ENCODE data around the gene KLK4.

- TF ChIP-seq POLR2AphosphoS5 (IDR thresholded peaks at IDR 0.05; ENCODE audit: low read depth, low read length): no peak
- TF ChIP-seq POLR2A (IDR thresholded peaks at IDR 0.05; ENCODE audit: low read depth, low read length): no peak
- TF ChIP-seq TAF1 (IDR thresholded peaks at IDR 0.05; ENCODE audit: low read depth, low read length): no peak
- TF ChIP-seq PAX5 (IDR thresholded peaks at IDR 0.05; ENCODE audit: insufficient read depth, low read length, severe bottlenecking): no peak
- TF ChIP-seq POU2F2 (IDR thresholded peaks at IDR 0.05; ENCODE audit: low read depth, low read length): no peak
- no peak for TF ChIP-seq SPI1 (IDR thresholded peaks at IDR 0.05; ENCODE audit: low read depth, low read length)
Measured at GRCh38 chr19:50857366-50857765, 53.8 kb downstream of the KLK4 start.
